Measurements from ENCODE around the gene DUT. TPM values are rescaled to one million over a fixed set of nuclear protein-coding genes. Genes with fewer than 3 reads are reported as not detected.

The DUT gene
- total RNA-seq, 4 donors from 2014 or later: 76.2 to 155 (median 80.9) TPM

GRCh38 chr15:48388910-48389309, 57.7 kb downstream of the DUT start:
- Histone ChIP-seq H3K36me3 (no peaks in the 10 kb centered on the region), H3K27ac (peak overlapping the region in 3 of 4 donors; percentile 15 to 59 (median 46)), H3K27me3 (no peaks in the 10 kb centered on the region), H3K9me3 (no peaks in the 10 kb centered on the region), H3K4me1 (peaks cover 0 to 28% (median 20%) of the 10 kb centered on the region in 3 donors), H3K4me3 (no peak overlapping the region)
- no peak for TF ChIP-seq CTCF (IDR thresholded peaks at IDR 0.05)
- TF ChIP-seq POLR2A (IDR thresholded peaks at IDR 0.05): no peak
- no peak for TF ChIP-seq POLR2AphosphoS5 (IDR thresholded peaks at IDR 0.05)
- no peak for TF ChIP-seq EP300 (IDR thresholded peaks at IDR 0.05)
- WGBS, 2 donors (ENCODE audit: low coverage in 1 of 2): 57% methylated on average over 1 of the region's 1 CpG; no CpG with 5 or more reads in 1 of the 2 donors
- ATAC-seq: no peak

GRCh38 chr15:48389691-48390143, 58.5 kb downstream of the DUT start:
- 34 to 89% methylated on average over 1 to 3 of the region's 3 CpGs for whole genome bisulfite sequencing, 2 donors (ENCODE audit: low coverage in 1 of 2)
- no peaks in the 10 kb centered on the region for H3K9me3 ChIP-seq
- ATAC-seq: peak; percentile 41
- peak overlapping the region in 3 of 4 donors; percentile 46 to 59 (median 51) for H3K27ac ChIP-seq
- no peaks in the 10 kb centered on the region for H3K27me3 ChIP-seq
- TF ChIP-seq POLR2AphosphoS5 (IDR thresholded peaks at IDR 0.05) (no peak), POLR2A (IDR thresholded peaks at IDR 0.05) (no peak), CTCF (IDR thresholded peaks at IDR 0.05) (no peak), EP300 (IDR thresholded peaks at IDR 0.05) (no peak)
- H3K36me3 ChIP-seq: no peaks in the 10 kb centered on the region
- H3K4me3 ChIP-seq: no peak overlapping the region
- H3K4me1 ChIP-seq: peaks cover 0 to 36% (median 20%) of the 10 kb centered on the region in 3 donors

GRCh38 chr15:48391950-48392349, 60.7 kb downstream of the DUT start:
- whole genome bisulfite sequencing, 2 donors (ENCODE audit: low coverage in 1 of 2): 91 to 94% methylated on average over 2 of the region's 2 CpGs
- Histone ChIP-seq H3K4me1 (peaks cover 0 to 53% (median 25%) of the 10 kb centered on the region in 3 donors), H3K36me3 (no peaks in the 10 kb centered on the region), H3K9me3 (no peaks in the 10 kb centered on the region), H3K27ac (peak overlapping the region in 3 of 4 donors; percentile 41 to 67 (median 61)), H3K27me3 (no peaks in the 10 kb centered on the region), H3K4me3 (no peak overlapping the region)
- no peak for ATAC-seq
- TF ChIP-seq EP300 (IDR thresholded peaks at IDR 0.05): no peak
- TF ChIP-seq CTCF (IDR thresholded peaks at IDR 0.05): no peak
- TF ChIP-seq POLR2AphosphoS5 (IDR thresholded peaks at IDR 0.05): no peak
- TF ChIP-seq POLR2A (IDR thresholded peaks at IDR 0.05): no peak

GRCh38 chr15:48392356-48392755, 61.1 kb downstream of the DUT start:
- Histone ChIP-seq H3K36me3 (no peaks in the 10 kb centered on the region), H3K9me3 (no peaks in the 10 kb centered on the region), H3K4me1 (peaks cover 0 to 53% (median 25%) of the 10 kb centered on the region in 3 donors), H3K27ac (peak overlapping the region in 3 of 4 donors; percentile 60 to 67 (median 61)), H3K27me3 (no peaks in the 10 kb centered on the region), H3K4me3 (no peak overlapping the region)
- ATAC-seq: peak; percentile 64
- 38 to 40% methylated on average over 4 of the region's 4 CpGs for WGBS, 2 donors (ENCODE audit: low coverage in 1 of 2)
- TF ChIP-seq CTCF (IDR thresholded peaks at IDR 0.05) (no peak), POLR2AphosphoS5 (IDR thresholded peaks at IDR 0.05) (peak; percentile 44)

Small RNAs within 50 kb of the gene (small RNA-seq; reads per million reads assigned to genes)
- gene RF00019: 0 reads per million in 4 donors

Other genes with a start within 250 kb of the DUT start
- not detected for gene SLC24A5, start 210.4 kb upstream of the DUT start, total RNA-seq
- 10 to 100 TPM; 19.3 to 94.2 (median 40.1) TPM for gene MYEF2, start 153.1 kb upstream of the DUT start, total RNA-seq
- not detected for gene CTXN2, start 139.8 kb upstream of the DUT start, total RNA-seq
- gene SLC12A1, start 125.1 kb upstream of the DUT start, total RNA-seq: not detected